ENCODE results near the gene SLC25A33. TPM values are rescaled to one million over a fixed set of nuclear protein-coding genes. Genes with fewer than 3 reads are reported as not detected.

Gene SLC25A33
- total RNA-seq, 4 donors from 2014 or later: 40.3 to 88.6 (median 49.1) TPM

GRCh38 chr1:9529190-9529589, 10.1 kb upstream of the SLC25A33 start:
- no peak overlapping the region for H3K4me3 ChIP-seq
- in situ Hi-C loops (cut with MboI; ENCODE audit: low sequenced_read_pairs in 4 of 4): no loop called here
- H3K36me3 ChIP-seq: no peaks in the 10 kb centered on the region
- H3K9me3 ChIP-seq: no peaks in the 10 kb centered on the region
- intact Hi-C loops (cut with DNase I; ENCODE audit: low total_unique reads): no loop called here
- TF ChIP-seq CTCF (IDR thresholded peaks at IDR 0.05 in 4 of 5, conservative IDR thresholded peaks at IDR 0.05 in 1 of 5): no peak
- TF ChIP-seq POLR2A (IDR thresholded peaks at IDR 0.05): no peak
- peaks cover 4% of the 10 kb centered on the region in 2 donors for H3K4me1 ChIP-seq
- no peaks in the 10 kb centered on the region for H3K27me3 ChIP-seq
- ATAC-seq: no peak
- no peak overlapping the region for H3K27ac ChIP-seq
- no peak for DNase-seq

DNA sequence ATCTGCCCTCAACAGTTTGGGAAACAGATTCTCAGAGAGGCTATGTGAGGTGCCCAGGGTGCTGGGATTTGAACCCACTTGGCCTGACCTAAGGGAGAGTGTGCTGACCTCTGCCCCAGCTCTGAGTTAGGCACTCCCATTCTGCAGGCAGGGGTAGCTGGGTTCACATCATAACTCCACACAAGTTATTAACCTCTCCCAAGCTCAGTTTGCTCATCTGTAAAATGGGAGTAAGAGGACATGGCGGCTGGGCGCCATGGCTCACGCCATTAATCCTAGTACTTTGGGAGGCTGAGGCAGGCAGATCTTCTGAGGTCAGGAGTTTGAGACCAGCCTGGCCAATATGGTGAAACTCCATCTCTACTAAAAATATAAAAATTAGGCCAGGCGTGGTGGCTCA, 8.9 kb upstream of the SLC25A33 start:
- DNase-seq (no peak), ATAC-seq (no peak)
- Histone ChIP-seq H3K27ac (no peak overlapping the region), H3K4me3 (no peak overlapping the region), H3K36me3 (no peaks in the 10 kb centered on the region), H3K9me3 (no peaks in the 10 kb centered on the region), H3K27me3 (no peaks in the 10 kb centered on the region), H3K4me1 (peaks cover 4% of the 10 kb centered on the region in 2 donors)
- TF ChIP-seq CTCF (IDR thresholded peaks at IDR 0.05 in 4 of 5, conservative IDR thresholded peaks at IDR 0.05 in 1 of 5) (no peak), POLR2A (IDR thresholded peaks at IDR 0.05) (no peak)
- intact Hi-C loops (cut with DNase I; ENCODE audit: low total_unique reads) (no loop called here), in situ Hi-C loops (cut with MboI; ENCODE audit: low sequenced_read_pairs in 4 of 4) (no loop called here)

GRCh38 chr1:9534953-9535352, 4.3 kb upstream of the SLC25A33 start:
- Histone ChIP-seq H3K4me1 (peaks cover 4 to 8% of the 10 kb centered on the region in 2 donors), H3K9me3 (no peaks in the 10 kb centered on the region)
- intact Hi-C loops (cut with DNase I; ENCODE audit: low total_unique reads): no loop called here

GRCh38 chr1:9536301-9536700, 3.0 kb upstream of the SLC25A33 start:
- ATAC-seq: no peak
- intact Hi-C loops (cut with DNase I; ENCODE audit: low total_unique reads): no loop called here

More at GRCh38 chr1:9534953-9535352, 4.3 kb upstream of the SLC25A33 start:
- Histone ChIP-seq H3K27me3 (no peaks in the 10 kb centered on the region), H3K36me3 (no peaks in the 10 kb centered on the region), H3K4me3 (no peak overlapping the region), H3K27ac (no peak overlapping the region)
- in situ Hi-C loops (cut with MboI; ENCODE audit: low sequenced_read_pairs in 4 of 4): no loop called here
- TF ChIP-seq CTCF (IDR thresholded peaks at IDR 0.05 in 4 of 5, conservative IDR thresholded peaks at IDR 0.05 in 1 of 5) (no peak), POLR2A (IDR thresholded peaks at IDR 0.05) (no peak)
- DNase-seq: no peak
- ATAC-seq: no peak

More at GRCh38 chr1:9536301-9536700, 3.0 kb upstream of the SLC25A33 start:
- no peaks in the 10 kb centered on the region for H3K36me3 ChIP-seq
- H3K4me3 ChIP-seq: no peak overlapping the region
- no peak for DNase-seq
- H3K4me1 ChIP-seq: peaks cover 2 to 4% of the 10 kb centered on the region in 2 donors
- TF ChIP-seq POLR2A (IDR thresholded peaks at IDR 0.05): no peak
- TF ChIP-seq CTCF (IDR thresholded peaks at IDR 0.05 in 4 of 5, conservative IDR thresholded peaks at IDR 0.05 in 1 of 5): no peak
- H3K27ac ChIP-seq: no peak overlapping the region
- in situ Hi-C loops (cut with MboI; ENCODE audit: low sequenced_read_pairs in 4 of 4): no loop called here
- no peaks in the 10 kb centered on the region for H3K9me3 ChIP-seq
- H3K27me3 ChIP-seq: no peaks in the 10 kb centered on the region
